SK-N-SH (cell line): ENCODE measurements around the gene PTBP2. TPM values are rescaled to one million over a fixed set of nuclear protein-coding genes. Genes with fewer than 3 reads are reported as not detected.

ENCODE experiments used
- CTCF ChIA-PET: fragments of 300-600, 350-600 bp; formaldehyde crosslinking; extraction: SDS; loops from one replicate; lab custom pipeline; 2021; lab: Yijun Ruan, JAX
- POLR2A ChIA-PET: fragments of 350-600 bp; sonication (Branson Sonifier 250); formaldehyde crosslinking; extraction: SDS; loops from one replicate; lab custom pipeline; 2020; ENCODE audit warnings: antibody characterized with exemption, inconsistent platforms; lab: Yijun Ruan, JAX
- DNase-seq: peaks from one replicate; pipeline ENCODE4 v3.0.0; 2012
- H2AFZ ChIP-seq: fragments of 200-600 bp; sonication (generic); 2 replicates; pipeline ENCODE4 v1.8.1; 2016; ENCODE audit warnings: antibody characterized with exemption, mild to moderate bottlenecking, low read depth
- H3F3A ChIP-seq: fragments of 200-600 bp; sonication (generic); replicated peaks from 2 replicates; pipeline ENCODE3; 2016; ENCODE audit warnings: antibody characterized with exemption, mild to moderate bottlenecking; ENCODE audit not compliant: insufficient read depth
- H3K27ac ChIP-seq, 2 experiments: fragments of 200-500 bp in 1 of 2; fragments of 200-600 bp in 1 of 2; sonication (Bioruptor generic) in 1 of 2; sonication (generic), shearing (Covaris generic) in 1 of 2; 2 replicates each; pipeline versions ENCODE4 v1.5.1 to v1.6.1; 2014 to 2016; ENCODE audit warnings: low read depth in 2 of 2, inconsistent platforms in 1 of 2, low read length in 1 of 2, mild to moderate bottlenecking in 1 of 2, mixed read lengths in 1 of 2
- H3K27me3 ChIP-seq: fragments of 200-600 bp; sonication (generic), shearing (Covaris generic); 2 replicates; pipeline ENCODE4 v1.6.1; 2016; ENCODE audit warnings: mixed run types; ENCODE audit not compliant: insufficient read depth
- H3K36me3 ChIP-seq, 2 experiments: fragments of 200-500 bp in 1 of 2; fragments of 200-600 bp in 1 of 2; sonication (Bioruptor generic) in 1 of 2; sonication (generic) in 1 of 2; replicated peaks in 1 of 2; 2 replicates each; pipeline versions ENCODE3 to v1.5.1; 2014 to 2016; ENCODE audit warnings: low read length in 1 of 2, mild to moderate bottlenecking in 1 of 2; ENCODE audit not compliant: insufficient read depth in 2 of 2, control insufficient read depth in 1 of 2
- H3K4me1 ChIP-seq, 2 experiments: fragments of 200-500 bp in 1 of 2; fragments of 200-600 bp in 1 of 2; sonication (Bioruptor generic) in 1 of 2; sonication (generic), shearing (Covaris generic) in 1 of 2; 2 replicates each; pipeline versions ENCODE4 v1.5.1 to v1.6.1; 2014 to 2016; ENCODE audit warnings: low read depth in 1 of 2, low read length in 1 of 2, mixed run types in 1 of 2; ENCODE audit not compliant: insufficient read depth in 2 of 2, control insufficient read depth in 1 of 2
- H3K4me2 ChIP-seq: fragments of 200-600 bp; sonication (generic), shearing (Covaris generic); 2 replicates; pipeline ENCODE4 v1.6.1; 2017; ENCODE audit warnings: mixed run types
- H3K4me3 ChIP-seq, 2 experiments: fragments of 200-500 bp in 1 of 2; fragments of 200-600 bp in 1 of 2; sonication (Bioruptor generic) in 1 of 2; sonication (generic), shearing (Covaris generic) in 1 of 2; 2 replicates each; pipeline versions ENCODE4 v1.5.1 to v1.8.1; 2014 to 2016; ENCODE audit warnings: low read depth in 2 of 2, inconsistent platforms in 1 of 2, low read length in 1 of 2, mild to moderate bottlenecking in 1 of 2, mixed read lengths in 1 of 2, moderate library complexity in 1 of 2
- H3K79me2 ChIP-seq: fragments of 200-600 bp; sonication (generic); 2 replicates; pipeline ENCODE4 v1.8.1; 2017; ENCODE audit warnings: mild to moderate bottlenecking; ENCODE audit not compliant: insufficient read depth
- H3K9ac ChIP-seq: fragments of 200-600 bp; sonication (generic); 2 replicates; pipeline ENCODE4 v1.6.1; 2017; ENCODE audit warnings: mixed run types
- H3K9me2 ChIP-seq: fragments of 200-600 bp; sonication (generic); 2 replicates; pipeline ENCODE4 v1.6.1; 2017; ENCODE audit warnings: mixed run types
- H3K9me3 ChIP-seq: fragments of 200-600 bp; sonication (generic); 2 replicates; pipeline ENCODE4 v1.6.1; 2017; ENCODE audit warnings: mixed run types, mild to moderate bottlenecking, moderate library complexity
- H4K20me1 ChIP-seq: fragments of 200-600 bp; sonication (generic); 2 replicates; pipeline ENCODE4 v1.6.1; 2017; ENCODE audit warnings: mild to moderate bottlenecking, mixed run types; ENCODE audit not compliant: insufficient read depth
- ELF1 ChIP-seq: IDR thresholded peaks from 2 replicates; pipeline ENCODE4 v1.4.0; 2012
- EP300 ChIP-seq, 2 experiments: IDR thresholded peaks; 2 replicates each; pipeline versions ENCODE4 v1.4.0 to v1.6.1; 2012; ENCODE audit warnings: borderline replicate concordance in 1 of 2, low read depth in 1 of 2, low read length in 1 of 2
- FOXM1 ChIP-seq: IDR thresholded peaks from 2 replicates; pipeline ENCODE4 v1.4.0; 2012; ENCODE audit warnings: low read depth, mild to moderate bottlenecking
- GATA2 ChIP-seq: sonication (generic); formaldehyde crosslinking; IDR thresholded peaks from 2 replicates; pipeline ENCODE4 v1.5.0; 2020; ENCODE audit warnings: mild to moderate bottlenecking, missing genetic modification reagents
- IRF3 ChIP-seq: fragments of 150-350 bp; IDR thresholded peaks from 2 replicates; pipeline ENCODE4 v1.6.1; 2016; ENCODE audit warnings: mild to moderate bottlenecking, low read depth, low read length
- MEF2A ChIP-seq: IDR thresholded peaks from 2 replicates; pipeline ENCODE4 v1.4.0; 2012; ENCODE audit warnings: low read depth, borderline replicate concordance
- NRF1 ChIP-seq: IDR thresholded peaks from 2 replicates; pipeline ENCODE4 v1.6.1; 2012; ENCODE audit warnings: low read depth, mild to moderate bottlenecking, low read length
- POLR2AphosphoS5 ChIP-seq: IDR thresholded peaks from 2 replicates; pipeline ENCODE4 v1.6.1; 2012; ENCODE audit warnings: low read depth, low read length
- RAD21 ChIP-seq: IDR thresholded peaks from 2 replicates; pipeline ENCODE4 v1.6.1; 2012; ENCODE audit warnings: mild to moderate bottlenecking, low read length
- RCOR1 ChIP-seq: fragments of 150-350 bp; IDR thresholded peaks from 2 replicates; pipeline ENCODE4 v1.6.1; 2017; ENCODE audit warnings: antibody characterized with exemption, low read length
- SIN3A ChIP-seq: IDR thresholded peaks from 2 replicates; pipeline ENCODE4 v1.6.1; 2012; ENCODE audit warnings: low read depth, mild to moderate bottlenecking, low read length, moderate library complexity, borderline replicate concordance
- SMC3 ChIP-seq: IDR thresholded peaks from 2 replicates; pipeline ENCODE4 v1.6.1; 2012; ENCODE audit warnings: low read depth, low read length, improper control_type of control experiment
- TAF1 ChIP-seq: IDR thresholded peaks from 2 replicates; pipeline ENCODE4 v1.6.1; 2012; ENCODE audit warnings: low read depth, mild to moderate bottlenecking, low read length, moderate library complexity, borderline replicate concordance
- TCF12 ChIP-seq: IDR thresholded peaks from 2 replicates; pipeline ENCODE4 v1.4.0; 2012
- polyA plus RNA-seq, 3 experiments: library from polyadenylated mRNA; depleted of rRNA; stranded (reverse); fragments of >200 nt; gene quantifications; 2 replicates each; pipeline ENCODE4 v1.2.3, GENCODE V29; 2012
- TF ChIP-seq, protein P1 (sequence below): IDR thresholded peaks from 2 replicates; pipeline ENCODE4; 2012

Gene PTBP2
- polyA plus RNA-seq, 1 of the 3 experiments (the other 2 are of a cell fraction) = 7.3 TPM

- H4K20me1 ChIP-seq = no peaks in the 10 kb centered on the region; the same call in 1 of the 2 replicates
- CTCF ChIA-PET = interaction anchor here (0.8 to 1.3 kb wide), 3 partner anchors 22 to 46 kb away, joined by 3 read pairs; no protein-coding TSS in a partner anchor
These were observed 60.6 kb downstream of the PTBP2 start for GRCh38 chr1:96782206-96782605.

GRCh38 chr1:96782856-96783255 lies 61.3 kb downstream of the PTBP2 start:
- TF ChIP-seq SMC3 = no peak
- TF ChIP-seq TCF12 = no peak
- Histone ChIP-seq H3K4me1 (peaks cover 0 to 14% of the 10 kb centered on the region in 2 experiments; a peak in 2 of 4 replicates), H3K79me2 (peaks cover 16% of the 10 kb centered on the region), H3K9ac (no peak overlapping the region), H3K4me2 (no peak overlapping the region), H3K27me3 (no peaks in the 10 kb centered on the region), H3K4me3 (no peak overlapping the region), H2AFZ (no peak overlapping the region), H3F3A (peaks cover 19% of the 10 kb centered on the region), H3K9me2 (no peaks in the 10 kb centered on the region), H4K20me1 (no peaks in the 10 kb centered on the region; the same call in 1 of the 2 replicates), H3K9me3 (no peaks in the 10 kb centered on the region), H3K36me3 (peaks cover 95 to 96% of the 10 kb centered on the region in 2 experiments), H3K27ac (no peak overlapping the region)
- POLR2A ChIA-PET = no interaction called here
- no peak for DNase-seq
- CTCF ChIA-PET = interaction anchor here (0.8 to 1.3 kb wide), 4 partner anchors 13 to 47 kb away, joined by 3 read pairs; no protein-coding TSS in a partner anchor

More at GRCh38 chr1:96782206-96782605, 60.6 kb downstream of the PTBP2 start:
- Histone ChIP-seq H3K9ac (no peak overlapping the region), H3K4me3 (no peak overlapping the region), H3K27ac (no peak overlapping the region), H3F3A (peaks cover 19% of the 10 kb centered on the region), H3K27me3 (no peaks in the 10 kb centered on the region), H3K79me2 (peaks cover 16% of the 10 kb centered on the region), H3K36me3 (peaks cover 90 to 97% of the 10 kb centered on the region in 2 experiments), H3K9me2 (no peaks in the 10 kb centered on the region), H3K9me3 (no peaks in the 10 kb centered on the region), H3K4me2 (no peak overlapping the region), H2AFZ (no peak overlapping the region), H3K4me1 (peaks cover 0 to 14% of the 10 kb centered on the region in 2 experiments; a peak in 2 of 4 replicates)
- no peak for DNase-seq
- POLR2A ChIA-PET = no interaction called here
- no peak for TF ChIP-seq TCF12
- no peak for TF ChIP-seq ELF1
- TF ChIP-seq, protein P1, sequence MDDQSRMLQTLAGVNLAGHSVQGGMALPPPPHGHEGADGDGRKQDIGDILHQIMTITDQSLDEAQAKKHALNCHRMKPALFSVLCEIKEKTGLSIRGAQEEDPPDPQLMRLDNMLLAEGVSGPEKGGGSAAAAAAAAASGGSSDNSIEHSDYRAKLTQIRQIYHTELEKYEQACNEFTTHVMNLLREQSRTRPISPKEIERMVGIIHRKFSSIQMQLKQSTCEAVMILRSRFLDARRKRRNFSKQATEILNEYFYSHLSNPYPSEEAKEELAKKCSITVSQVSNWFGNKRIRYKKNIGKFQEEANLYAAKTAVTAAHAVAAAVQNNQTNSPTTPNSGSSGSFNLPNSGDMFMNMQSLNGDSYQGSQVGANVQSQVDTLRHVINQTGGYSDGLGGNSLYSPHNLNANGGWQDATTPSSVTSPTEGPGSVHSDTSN = no peak
- no peak for TF ChIP-seq NRF1
- no peak for TF ChIP-seq SIN3A
- TF ChIP-seq TAF1 = no peak
- TF ChIP-seq RAD21 = no peak
- TF ChIP-seq MEF2A = no peak
- TF ChIP-seq EP300 (IDR thresholded peaks at IDR 0.05; ENCODE audit: borderline replicate concordance in 1 of 2, low read depth in 1 of 2, low read length in 1 of 2) = no peak
- no peak for TF ChIP-seq RCOR1
- no peak for TF ChIP-seq SMC3
- TF ChIP-seq GATA2 (CRISPR knock-in tag) = no peak
- no peak for TF ChIP-seq IRF3
- TF ChIP-seq POLR2AphosphoS5 = no peak
- TF ChIP-seq FOXM1 = no peak
